KMS-11 (cell line): ENCODE data around the gene USP36.

Experiments used
- H2AFZ ChIP-seq: fragments of 200-600 bp; sonication (generic); 2 replicates; pipeline ENCODE4 v1.6.1; 2016; ENCODE audit warnings: antibody characterized with exemption, mixed run types, low read depth
- H3K27ac ChIP-seq: fragments of 200-600 bp; sonication (generic); 2 replicates; pipeline ENCODE4 v1.6.1; 2016; ENCODE audit warnings: mild to moderate bottlenecking, mixed run types
- H3K27me3 ChIP-seq: fragments of 200-600 bp; sonication (generic); 2 replicates; pipeline ENCODE4 v1.6.1; 2017; ENCODE audit warnings: mild to moderate bottlenecking, low read depth, mixed run types, moderate library complexity; ENCODE audit not compliant: insufficient read depth
- H3K36me3 ChIP-seq: fragments of 200-600 bp; sonication (generic); 2 replicates; pipeline ENCODE4 v1.6.1; 2017; ENCODE audit warnings: mild to moderate bottlenecking, mixed run types; ENCODE audit not compliant: insufficient read depth
- H3K4me1 ChIP-seq: fragments of 200-600 bp; sonication (generic); 2 replicates; pipeline ENCODE4 v1.6.1; 2016; ENCODE audit warnings: mild to moderate bottlenecking, low read depth, mixed run types; ENCODE audit not compliant: poor library complexity, severe bottlenecking
- H3K4me2 ChIP-seq: fragments of 200-600 bp; sonication (generic); 2 replicates; pipeline ENCODE4 v1.7.0; 2016; ENCODE audit warnings: mild to moderate bottlenecking, mixed run types
- H3K4me3 ChIP-seq: fragments of 200-600 bp; sonication (generic); IDR thresholded peaks from 2 replicates; pipeline ENCODE4 v1.6.1; 2017; ENCODE audit warnings: low read depth, low read length, mixed read lengths; ENCODE audit not compliant: insufficient read depth
- H3K79me2 ChIP-seq: fragments of 200-600 bp; sonication (generic); 2 replicates; pipeline ENCODE4 v1.6.1; 2016; ENCODE audit warnings: low read depth, mixed run types; ENCODE audit not compliant: insufficient read depth
- H3K9ac ChIP-seq: fragments of 200-600 bp; sonication (generic); 2 replicates; pipeline ENCODE4 v1.6.1; 2016; ENCODE audit warnings: mild to moderate bottlenecking, mixed run types
- H4K20me1 ChIP-seq: fragments of 200-600 bp; sonication (generic); 2 replicates; pipeline ENCODE4 v1.6.1; 2016; ENCODE audit warnings: mild to moderate bottlenecking, mixed run types; ENCODE audit not compliant: insufficient read depth
- CTCF ChIP-seq: fragments of 200-600 bp; sonication (generic); conservative IDR thresholded peaks from 2 replicates; pipeline ENCODE4 v1.6.1; 2017; ENCODE audit warnings: low read depth, mild to moderate bottlenecking, antibody characterized with exemption, low read length, moderate library complexity, mixed read lengths

The USP36 gene

GRCh38 chr17:78840530-78840779, 159 bp downstream of the USP36 start:
- Histone ChIP-seq H3K27ac (peak overlapping the region; percentile 92), H3K27me3 (no peaks in the 10 kb centered on the region), H3K4me1 (peaks cover 35% of the 10 kb centered on the region), H3K79me2 (peaks cover 48% of the 10 kb centered on the region), H3K4me3 (no peak overlapping the region), H3K36me3 (peaks cover 25% of the 10 kb centered on the region; the same call in 1 of the 2 replicates), H3K9ac (peak overlapping the region; percentile 98), H3K4me2 (peak overlapping the region; percentile 71; the same call in 1 of the 2 replicates), H2AFZ (peak overlapping the region; percentile 31; the same call in 1 of the 2 replicates), H4K20me1 (peaks cover 10% of the 10 kb centered on the region; the same call in 1 of the 2 replicates)
- no peak for TF ChIP-seq CTCF

- Histone ChIP-seq H3K27ac (peak overlapping the region; percentile 92), H3K4me1 (peaks cover 35% of the 10 kb centered on the region), H4K20me1 (peaks cover 10% of the 10 kb centered on the region; the same call in 1 of the 2 replicates), H3K79me2 (peaks cover 53% of the 10 kb centered on the region), H3K4me2 (peak overlapping the region; percentile 71), H3K27me3 (no peaks in the 10 kb centered on the region), H3K36me3 (peaks cover 25% of the 10 kb centered on the region; the same call in 1 of the 2 replicates), H3K9ac (peak overlapping the region; percentile 98), H3K4me3 (peak overlapping the region; percentile 29), H2AFZ (peak overlapping the region; percentile 31; the same call in 1 of the 2 replicates)
- no peak for TF ChIP-seq CTCF
These were observed 668 bp downstream of the USP36 start for GRCh38 chr17:78839762-78840529.

GRCh38 chr17:78839235-78839761, 1.3 kb downstream of the USP36 start:
- no peaks in the 10 kb centered on the region for H3K27me3 ChIP-seq
- peak overlapping the region; percentile 29 for H3K4me3 ChIP-seq
- peak overlapping the region; percentile 92 for H3K27ac ChIP-seq
- TF ChIP-seq CTCF, result no peak
- H3K36me3 ChIP-seq, result peaks cover 30% of the 10 kb centered on the region; the same call in 1 of the 2 replicates
- H2AFZ ChIP-seq, result no peak overlapping the region
- peaks cover 35% of the 10 kb centered on the region for H3K4me1 ChIP-seq
- H3K79me2 ChIP-seq, result peaks cover 56% of the 10 kb centered on the region
- peak overlapping the region; percentile 98 for H3K9ac ChIP-seq
- H3K4me2 ChIP-seq, result peak overlapping the region; percentile 71
- H4K20me1 ChIP-seq, result peaks cover 10% of the 10 kb centered on the region; the same call in 1 of the 2 replicates

GRCh38 chr17:78838574-78839005, 2.0 kb downstream of the USP36 start:
- H3K9ac ChIP-seq, result peak overlapping the region; percentile 98; the same call in 1 of the 2 replicates
- peaks cover 10% of the 10 kb centered on the region; the same call in 1 of the 2 replicates for H4K20me1 ChIP-seq
- H3K4me1 ChIP-seq, result peaks cover 32% of the 10 kb centered on the region
- H2AFZ ChIP-seq, result no peak overlapping the region
- no peak overlapping the region for H3K4me3 ChIP-seq
- peaks cover 37% of the 10 kb centered on the region; the same call in 1 of the 2 replicates for H3K36me3 ChIP-seq
- peak overlapping the region; percentile 71; the same call in 1 of the 2 replicates for H3K4me2 ChIP-seq
- no peak overlapping the region for H3K27ac ChIP-seq
- H3K79me2 ChIP-seq, result peaks cover 61% of the 10 kb centered on the region
- no peaks in the 10 kb centered on the region for H3K27me3 ChIP-seq
- no peak for TF ChIP-seq CTCF
